Neural cell (in vitro differentiated cells): ENCODE measurements around the gene WDR1. TPM values are rescaled to one million over a fixed set of nuclear protein-coding genes. Genes with fewer than 3 reads are reported as not detected.

Experiments
- H2AFZ ChIP-seq: fragments of 200-600, 300-800 bp; sonication (generic), shearing (Covaris generic); 2 replicates; pipeline ENCODE4 v1.6.0; 2014; ENCODE audit warnings: low read depth, mild to moderate bottlenecking, antibody characterized with exemption, low read length, moderate library complexity
- H3F3A ChIP-seq: fragments of 200-600 bp; shearing (Covaris generic); 2 replicates; pipeline ENCODE4 v1.6.1; 2016; ENCODE audit warnings: mild to moderate bottlenecking, moderate library complexity, mixed read lengths, antibody characterized with exemption, low read length; ENCODE audit not compliant: insufficient read depth, poor library complexity, severe bottlenecking
- H3K27ac ChIP-seq: fragments of 200-600, 300-800 bp; sonication (generic), shearing (Covaris generic); 2 replicates; pipeline ENCODE4 v1.5.1; 2014; ENCODE audit warnings: mild to moderate bottlenecking, low read length, moderate library complexity
- H3K27me3 ChIP-seq: fragments of 300-800, 200-600 bp; sonication (generic), shearing (Covaris generic); 2 replicates; pipeline ENCODE4 v1.6.0; 2014; ENCODE audit warnings: mild to moderate bottlenecking, low read depth, low read length, moderate library complexity; ENCODE audit not compliant: insufficient read depth
- H3K36me3 ChIP-seq: fragments of 300-800, 200-600 bp; sonication (generic), shearing (Covaris generic); 2 replicates; pipeline ENCODE4 v1.5.1; 2014; ENCODE audit warnings: mild to moderate bottlenecking, antibody characterized with exemption, low read length, moderate library complexity; ENCODE audit not compliant: insufficient read depth
- H3K4me2 ChIP-seq: fragments of 300-800, 200-600 bp; sonication (generic), shearing (Covaris generic); 2 replicates; pipeline ENCODE4 v1.6.0; 2014; ENCODE audit warnings: mild to moderate bottlenecking, low read length
- H3K4me3 ChIP-seq: fragments of 300-800, 200-600 bp; sonication (generic), shearing (Covaris generic); 2 replicates; pipeline ENCODE4 v1.5.1; 2014; ENCODE audit warnings: mild to moderate bottlenecking, low read length, moderate library complexity
- H3K79me2 ChIP-seq: fragments of 200-600 bp; shearing (Covaris generic); replicated peaks from 2 replicates; pipeline ENCODE4 v1.6.0; 2014; ENCODE audit warnings: mild to moderate bottlenecking, low read length, moderate library complexity; ENCODE audit not compliant: insufficient read depth
- H3K9ac ChIP-seq: fragments of 300-800, 200-600 bp; sonication (generic), shearing (Covaris generic); 2 replicates; pipeline ENCODE4 v1.6.1; 2016; ENCODE audit warnings: mild to moderate bottlenecking, low read length, mixed read lengths
- H3K9me2 ChIP-seq: fragments of 200-600 bp; shearing (Covaris generic); 2 replicates; pipeline ENCODE4 v1.6.1; 2016; ENCODE audit warnings: mild to moderate bottlenecking, low read length, mixed read lengths; ENCODE audit not compliant: insufficient read depth
- H3K9me3 ChIP-seq: fragments of 200-600, 300-800 bp; sonication (generic), shearing (Covaris generic); 2 replicates; pipeline ENCODE4 v1.6.1; 2016; ENCODE audit warnings: mild to moderate bottlenecking, mixed run types, low read length, moderate library complexity, mixed read lengths
- H4K20me1 ChIP-seq: fragments of 200-600 bp; shearing (Covaris generic); 2 replicates; pipeline ENCODE4 v1.6.1; 2016; ENCODE audit warnings: mild to moderate bottlenecking, mixed run types; ENCODE audit not compliant: insufficient read depth
- CTCF ChIP-seq: fragments of 450-650 bp; IDR thresholded peaks from 2 replicates; pipeline ENCODE4 v1.5.1; 2014; ENCODE audit warnings: antibody characterized with exemption, mild to moderate bottlenecking, moderate library complexity; ENCODE audit not compliant: poor library complexity, severe bottlenecking
- EP300 ChIP-seq: fragments of 450-650 bp; conservative IDR thresholded peaks from 2 replicates; pipeline ENCODE4 v1.6.1; 2014; ENCODE audit warnings: antibody characterized with exemption, mild to moderate bottlenecking, moderate library complexity; ENCODE audit not compliant: poor library complexity, severe bottlenecking
- EZH2 ChIP-seq: fragments of 200-600, 300-800 bp; shearing (Covaris generic), sonication (generic); IDR thresholded peaks from 2 replicates; pipeline ENCODE4 v1.6.1; 2014; ENCODE audit warnings: antibody characterized with exemption, low read length, borderline replicate concordance, mild to moderate bottlenecking; ENCODE audit not compliant: insufficient read depth, poor library complexity, severe bottlenecking
- MXI1 ChIP-seq: fragments of 450-650 bp; conservative IDR thresholded peaks from 2 replicates; pipeline ENCODE4 v1.6.1; 2014; ENCODE audit warnings: antibody characterized with exemption, mild to moderate bottlenecking; ENCODE audit not compliant: poor library complexity, severe bottlenecking
- POLR2AphosphoS5 ChIP-seq: IDR thresholded peaks from 2 replicates; pipeline ENCODE4 v1.6.1; 2012
- RAD21 ChIP-seq: fragments of 450-650 bp; conservative IDR thresholded peaks from 2 replicates; pipeline ENCODE4 v1.6.1; 2014; ENCODE audit warnings: antibody characterized with exemption, mild to moderate bottlenecking, moderate library complexity
- REST ChIP-seq: IDR thresholded peaks from 2 replicates; pipeline ENCODE4 v1.6.1; 2012; ENCODE audit warnings: borderline replicate concordance
- SMC3 ChIP-seq: fragments of 450-650 bp; conservative IDR thresholded peaks from 2 replicates; pipeline ENCODE4 v1.6.1; 2014; ENCODE audit warnings: antibody characterized with exemption, mild to moderate bottlenecking, moderate library complexity; ENCODE audit not compliant: poor library complexity
- TAF1 ChIP-seq: IDR thresholded peaks from 2 replicates; pipeline ENCODE4 v1.6.1; 2012; ENCODE audit warnings: low read depth
- polyA plus RNA-seq: library from polyadenylated mRNA; depleted of rRNA; stranded (reverse); fragments of >200 nt; gene quantifications from 2 replicates; pipeline ENCODE4 v1.2.3, GENCODE V29; 2014

WDR1 gene
- polyA plus RNA-seq, 1 donor from 2014 or later, result 106 TPM

- H3K4me2 ChIP-seq, result no peak overlapping the region
- no peaks in the 10 kb centered on the region for H3F3A ChIP-seq
- no peak overlapping the region for H3K27ac ChIP-seq
- no peak for TF ChIP-seq MXI1
- TF ChIP-seq RAD21, result no peak
- TF ChIP-seq POLR2AphosphoS5, result no peak
- TF ChIP-seq EP300, result no peak
- no peak for TF ChIP-seq EZH2
- no peak for TF ChIP-seq SMC3
- TF ChIP-seq TAF1, result no peak
- no peak for TF ChIP-seq CTCF
- no peak for TF ChIP-seq REST
- H3K27me3 ChIP-seq, result no peaks in the 10 kb centered on the region
- no peak overlapping the region for H3K9ac ChIP-seq
- no peaks in the 10 kb centered on the region for H3K9me2 ChIP-seq
- no peaks in the 10 kb centered on the region for H4K20me1 ChIP-seq
- no peak overlapping the region for H2AFZ ChIP-seq
- peaks cover 11% of the 10 kb centered on the region for H3K36me3 ChIP-seq
- H3K4me3 ChIP-seq, result no peak overlapping the region
- H3K79me2 ChIP-seq, result peaks cover 6% of the 10 kb centered on the region
- no peaks in the 10 kb centered on the region for H3K9me3 ChIP-seq
Observed at GRCh38 chr4:10095296-10095991, 21.2 kb downstream of the WDR1 start.

GRCh38 chr4:10094841-10095240, 21.8 kb downstream of the WDR1 start:
- no peaks in the 10 kb centered on the region for H3K9me2 ChIP-seq
- H3K79me2 ChIP-seq, result peaks cover 6% of the 10 kb centered on the region
- H3K27me3 ChIP-seq, result no peaks in the 10 kb centered on the region
- H3K27ac ChIP-seq, result no peak overlapping the region
- no peak overlapping the region for H3K4me2 ChIP-seq
- H4K20me1 ChIP-seq, result no peaks in the 10 kb centered on the region
- H3K36me3 ChIP-seq, result peaks cover 11% of the 10 kb centered on the region
- H3F3A ChIP-seq, result no peaks in the 10 kb centered on the region
- H3K4me3 ChIP-seq, result no peak overlapping the region
- TF ChIP-seq MXI1 (no peak), SMC3 (no peak), REST (no peak), RAD21 (no peak), POLR2AphosphoS5 (no peak), EZH2 (no peak), CTCF (no peak), TAF1 (no peak), EP300 (no peak)
- no peaks in the 10 kb centered on the region for H3K9me3 ChIP-seq
- no peak overlapping the region for H2AFZ ChIP-seq
- no peak overlapping the region for H3K9ac ChIP-seq
